WTC11 (cell line): ENCODE results near the gene DUSP22. TPM values are rescaled to one million over a fixed set of nuclear protein-coding genes. Genes with fewer than 3 reads are reported as not detected.
A peak's percentile ranks its signal among the peaks of the same experiment; 100 is the strongest.

Source experiments
- ATAC-seq: fragments of 200-7000 bp; cut with Tn5 transposase; 2 replicates; pipeline ENCODE4 v1.10.0; 2021; ENCODE audit warnings: mild to moderate bottlenecking, moderate library complexity
- CTCF ChIA-PET: fragments of 300-600 bp; sonication (Branson Sonifier 250); formaldehyde crosslinking; loops from one replicate; lab custom pipeline; 2021; ENCODE audit warnings: antibody characterized with exemption; lab: Charles Lee
- POLR2A ChIA-PET: fragments of 350-600 bp; sonication (Branson Sonifier 250); formaldehyde crosslinking; loops from one replicate; lab custom pipeline; 2021; ENCODE audit warnings: antibody characterized with exemption; lab: Charles Lee
- DNase-seq: peaks from one replicate; pipeline ENCODE4 v3.0.0; 2021; ENCODE audit warnings: low spot score
- H3K27ac Mint-ChIP-seq: 2 replicates; pipeline ENCODE4 v1.8.0; 2021; ENCODE audit warnings: mixed read lengths
- H3K27me3 Mint-ChIP-seq: 2 replicates; pipeline ENCODE4 v1.8.0; 2021; ENCODE audit warnings: low read depth, mild to moderate bottlenecking, moderate library complexity, mixed read lengths
- H3K36me3 Mint-ChIP-seq: 2 replicates; pipeline ENCODE4 v1.8.0; 2021; ENCODE audit warnings: mixed read lengths
- H3K4me1 Mint-ChIP-seq: 2 replicates; pipeline ENCODE4 v1.8.0; 2022; ENCODE audit warnings: mixed read lengths
- H3K4me3 Mint-ChIP-seq: 2 replicates; pipeline ENCODE4 v1.8.0; 2021; ENCODE audit warnings: mild to moderate bottlenecking, moderate library complexity, mixed read lengths
- H3K9me3 Mint-ChIP-seq: 2 replicates; pipeline ENCODE4 v1.8.0; 2021; ENCODE audit warnings: mixed read lengths
- ATF1 ChIP-seq: sonication (generic); formaldehyde crosslinking; IDR thresholded peaks from 2 replicates; pipeline ENCODE4 v1.8.1; 2023; ENCODE audit warnings: mild to moderate bottlenecking, moderate library complexity, missing genetic modification reagents
- CREB1 ChIP-seq: sonication (generic); formaldehyde crosslinking; IDR thresholded peaks from 2 replicates; pipeline ENCODE4 v1.8.0; 2023; ENCODE audit warnings: mild to moderate bottlenecking, missing genetic modification reagents
- CREM ChIP-seq: sonication (generic); formaldehyde crosslinking; IDR thresholded peaks from 2 replicates; pipeline ENCODE4 v1.8.1; 2022; ENCODE audit warnings: mild to moderate bottlenecking, missing genetic modification reagents, moderate library complexity
- FOXP1 ChIP-seq: sonication (generic); formaldehyde crosslinking; IDR thresholded peaks from 2 replicates; pipeline ENCODE4 v1.8.0; 2022; ENCODE audit warnings: missing genetic modification reagents, mild to moderate bottlenecking, moderate library complexity, borderline replicate concordance
- HMGA2 ChIP-seq: fragments of 250-450 bp; sonication (Bioruptor Pico); IDR thresholded peaks from 2 replicates; pipeline ENCODE4 v1.4.0; 2021; ENCODE audit warnings: mild to moderate bottlenecking, moderate library complexity
- NFE2L1 ChIP-seq: sonication (generic); formaldehyde crosslinking; IDR thresholded peaks from 2 replicates; pipeline ENCODE4 v1.8.1; 2023; ENCODE audit warnings: missing genetic modification reagents
- RORB ChIP-seq: fragments of 250-450 bp; sonication (Bioruptor Pico); IDR thresholded peaks from 2 replicates; pipeline ENCODE4 v1.9.0; 2021; ENCODE audit warnings: mild to moderate bottlenecking
- total RNA-seq: library from RNA; stranded (reverse); gene quantifications from 3 replicates; pipeline ENCODE4 v1.2.3, GENCODE V29; 2021
- TF ChIP-seq, protein P1 (sequence below): fragments of 250-450 bp; sonication (Bioruptor Pico); IDR thresholded peaks from 2 replicates; pipeline ENCODE4 v2.1.2; 2022; ENCODE audit warnings: mild to moderate bottlenecking, moderate library complexity
- TF ChIP-seq, protein P2 (sequence below): sonication (generic); formaldehyde crosslinking; IDR thresholded peaks from 2 replicates; pipeline ENCODE4 v1.8.0; 2023; ENCODE audit warnings: mild to moderate bottlenecking, missing genetic modification reagents
- TF ChIP-seq, protein P3 (sequence below): sonication (generic); formaldehyde crosslinking; conservative IDR thresholded peaks from 2 replicates; pipeline ENCODE4 v1.8.1; 2022; ENCODE audit warnings: mild to moderate bottlenecking, missing genetic modification reagents
- TF ChIP-seq, protein P4 (sequence below): fragments of 250-450 bp; sonication (Bioruptor Pico); IDR thresholded peaks from 2 replicates; pipeline ENCODE4 v1.8.0; 2021; ENCODE audit warnings: mild to moderate bottlenecking
- TF ChIP-seq, protein P5 (sequence below): fragments of 200-600 bp; IDR thresholded peaks from 2 replicates; pipeline ENCODE4 v1.8.0; 2022; ENCODE audit warnings: antibody characterized with exemption
- TF ChIP-seq, protein P6 (sequence below): sonication (generic); formaldehyde crosslinking; IDR thresholded peaks from 2 replicates; pipeline ENCODE4 v1.8.0; 2022; ENCODE audit warnings: mild to moderate bottlenecking, missing genetic modification reagents

Gene DUSP22
- total RNA-seq, 1 experiment from 2014 or later, result 38.5 TPM

DNA sequence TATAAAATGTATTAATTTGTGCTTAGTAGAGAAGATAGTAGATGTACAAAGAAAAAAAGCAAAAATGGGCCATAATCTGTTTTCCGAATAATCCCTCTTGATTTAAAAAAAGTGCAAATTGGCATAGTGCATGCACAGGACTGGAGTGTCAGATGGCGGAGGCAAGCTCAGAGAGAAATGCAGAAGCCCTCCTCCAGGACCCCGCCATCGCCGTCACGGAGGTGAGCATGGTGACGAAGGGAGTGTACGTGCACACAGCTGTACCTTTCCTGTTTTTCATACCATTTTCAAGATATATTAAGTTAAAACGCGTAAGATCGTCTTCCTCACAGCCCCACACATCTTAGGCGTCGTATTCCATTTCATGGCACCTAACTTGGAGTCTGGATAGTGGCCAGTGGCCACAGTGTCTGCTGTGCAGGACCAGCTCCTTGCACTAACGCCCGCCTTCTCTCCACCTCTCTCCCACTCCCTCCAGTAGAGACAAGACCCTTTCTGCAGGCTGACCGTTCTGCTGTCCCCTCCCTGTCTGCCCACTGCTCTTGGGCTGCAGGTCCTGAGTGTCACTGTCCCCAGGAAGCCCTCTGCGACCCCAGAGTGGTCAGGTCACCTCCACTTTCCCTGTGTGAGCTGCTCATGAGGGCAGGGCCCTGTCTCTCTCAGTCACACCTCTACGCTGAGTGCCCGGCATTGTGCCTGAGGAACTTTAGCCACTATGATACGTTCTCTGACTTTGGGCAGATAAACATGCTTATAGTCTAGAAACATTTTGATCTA lies 9.8 kb downstream of the DUSP22 start (continued):
- TF ChIP-seq, protein P1, sequence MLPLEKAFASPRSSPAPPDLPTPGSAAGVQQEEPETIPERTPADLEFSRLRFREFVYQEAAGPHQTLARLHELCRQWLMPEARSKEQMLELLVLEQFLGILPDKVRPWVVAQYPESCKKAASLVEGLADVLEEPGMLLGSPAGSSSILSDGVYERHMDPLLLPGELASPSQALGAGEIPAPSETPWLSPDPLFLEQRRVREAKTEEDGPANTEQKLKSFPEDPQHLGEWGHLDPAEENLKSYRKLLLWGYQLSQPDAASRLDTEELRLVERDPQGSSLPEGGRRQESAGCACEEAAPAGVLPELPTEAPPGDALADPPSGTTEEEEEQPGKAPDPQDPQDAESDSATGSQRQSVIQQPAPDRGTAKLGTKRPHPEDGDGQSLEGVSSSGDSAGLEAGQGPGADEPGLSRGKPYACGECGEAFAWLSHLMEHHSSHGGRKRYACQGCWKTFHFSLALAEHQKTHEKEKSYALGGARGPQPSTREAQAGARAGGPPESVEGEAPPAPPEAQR (CRISPR knock-in tag), result no peak

DNA sequence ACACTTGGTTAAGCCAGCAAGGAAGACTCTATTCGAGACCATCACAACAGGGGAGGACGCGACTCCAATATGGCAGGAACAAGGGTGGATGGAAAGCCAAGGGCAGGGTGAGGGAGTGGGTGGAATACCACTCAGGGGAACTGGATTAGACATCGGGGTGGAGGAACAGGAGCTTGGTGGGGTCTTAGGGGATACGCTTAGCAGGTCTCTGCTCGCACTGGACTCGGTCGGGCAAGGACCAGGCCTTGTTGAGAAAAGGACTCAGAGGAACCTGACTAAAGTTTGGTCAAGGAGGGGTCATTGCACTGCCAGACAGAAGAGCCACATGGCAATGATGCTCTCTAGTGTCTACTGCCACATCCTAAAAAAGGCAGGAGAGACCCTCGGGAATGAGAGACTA lies 10.5 kb downstream of the DUSP22 start:
- CTCF ChIA-PET, result interaction anchor here (0.9 to 1.3 kb wide), 3 partner anchors 19 to 123 kb away, joined by 3 to 4 read pairs (median 3); no protein-coding TSS in a partner anchor

DNA sequence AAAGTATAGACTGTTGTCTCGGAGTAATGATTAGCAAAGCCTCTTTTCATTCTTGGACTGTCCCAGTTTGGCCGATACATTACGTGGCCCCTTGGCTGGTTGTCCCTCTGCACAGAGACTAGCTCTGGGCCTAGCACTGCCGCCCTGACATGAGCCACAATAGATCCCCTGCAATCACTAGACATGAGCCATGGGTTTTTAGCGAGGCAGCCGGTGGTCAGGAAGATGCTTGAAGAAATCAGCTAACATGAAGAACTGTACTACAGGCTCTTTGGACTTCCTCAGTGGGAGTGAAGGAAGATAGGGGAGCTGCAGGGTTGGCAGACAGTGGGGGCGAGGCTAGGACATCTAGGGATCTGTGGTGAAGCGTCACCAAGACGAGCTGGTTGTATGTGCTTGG lies 11.0 kb downstream of the DUSP22 start:
- Mint-ChIP-seq H3K4me1 (no peaks in the 10 kb centered on the region), H3K4me3 (no peak overlapping the region), H3K27me3 (no peaks in the 10 kb centered on the region), H3K9me3 (peaks cover 7% of the 10 kb centered on the region; the same call in 1 of the 2 replicates), H3K36me3 (peaks cover 7% of the 10 kb centered on the region; the same call in 1 of the 2 replicates), H3K27ac (no peak overlapping the region)
- DNase-seq (no peak), ATAC-seq (no peak)
- TF ChIP-seq RORB (CRISPR knock-in tag), result no peak
- ChIA-PET POLR2A (no interaction called here), CTCF (interaction anchor here (0.9 to 1.3 kb wide), 3 partner anchors 19 to 122 kb away, joined by 3 to 4 read pairs (median 3); no protein-coding TSS in a partner anchor)

More for the DNA sequence above, 10.5 kb downstream of the DUSP22 start:
- H3K4me1 Mint-ChIP-seq, result no peaks in the 10 kb centered on the region
- POLR2A ChIA-PET, result no interaction called here
- DNase-seq, result no peak
- TF ChIP-seq, protein P2, sequence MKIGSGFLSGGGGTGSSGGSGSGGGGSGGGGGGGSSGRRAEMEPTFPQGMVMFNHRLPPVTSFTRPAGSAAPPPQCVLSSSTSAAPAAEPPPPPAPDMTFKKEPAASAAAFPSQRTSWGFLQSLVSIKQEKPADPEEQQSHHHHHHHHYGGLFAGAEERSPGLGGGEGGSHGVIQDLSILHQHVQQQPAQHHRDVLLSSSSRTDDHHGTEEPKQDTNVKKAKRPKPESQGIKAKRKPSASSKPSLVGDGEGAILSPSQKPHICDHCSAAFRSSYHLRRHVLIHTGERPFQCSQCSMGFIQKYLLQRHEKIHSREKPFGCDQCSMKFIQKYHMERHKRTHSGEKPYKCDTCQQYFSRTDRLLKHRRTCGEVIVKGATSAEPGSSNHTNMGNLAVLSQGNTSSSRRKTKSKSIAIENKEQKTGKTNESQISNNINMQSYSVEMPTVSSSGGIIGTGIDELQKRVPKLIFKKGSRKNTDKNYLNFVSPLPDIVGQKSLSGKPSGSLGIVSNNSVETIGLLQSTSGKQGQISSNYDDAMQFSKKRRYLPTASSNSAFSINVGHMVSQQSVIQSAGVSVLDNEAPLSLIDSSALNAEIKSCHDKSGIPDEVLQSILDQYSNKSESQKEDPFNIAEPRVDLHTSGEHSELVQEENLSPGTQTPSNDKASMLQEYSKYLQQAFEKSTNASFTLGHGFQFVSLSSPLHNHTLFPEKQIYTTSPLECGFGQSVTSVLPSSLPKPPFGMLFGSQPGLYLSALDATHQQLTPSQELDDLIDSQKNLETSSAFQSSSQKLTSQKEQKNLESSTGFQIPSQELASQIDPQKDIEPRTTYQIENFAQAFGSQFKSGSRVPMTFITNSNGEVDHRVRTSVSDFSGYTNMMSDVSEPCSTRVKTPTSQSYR (CRISPR knock-in tag), result no peak
- TF ChIP-seq FOXP1 (no peak), HMGA2 (no peak), CREM (no peak)
- TF ChIP-seq, all 79 proteins: peak for 0
- no peak overlapping the region for H3K27ac Mint-ChIP-seq
- peaks cover 7% of the 10 kb centered on the region for H3K36me3 Mint-ChIP-seq
- H3K4me3 Mint-ChIP-seq, result no peak overlapping the region
- ATAC-seq, result no peak
- H3K9me3 Mint-ChIP-seq, result peaks cover 4% of the 10 kb centered on the region
- no peaks in the 10 kb centered on the region for H3K27me3 Mint-ChIP-seq

DNA sequence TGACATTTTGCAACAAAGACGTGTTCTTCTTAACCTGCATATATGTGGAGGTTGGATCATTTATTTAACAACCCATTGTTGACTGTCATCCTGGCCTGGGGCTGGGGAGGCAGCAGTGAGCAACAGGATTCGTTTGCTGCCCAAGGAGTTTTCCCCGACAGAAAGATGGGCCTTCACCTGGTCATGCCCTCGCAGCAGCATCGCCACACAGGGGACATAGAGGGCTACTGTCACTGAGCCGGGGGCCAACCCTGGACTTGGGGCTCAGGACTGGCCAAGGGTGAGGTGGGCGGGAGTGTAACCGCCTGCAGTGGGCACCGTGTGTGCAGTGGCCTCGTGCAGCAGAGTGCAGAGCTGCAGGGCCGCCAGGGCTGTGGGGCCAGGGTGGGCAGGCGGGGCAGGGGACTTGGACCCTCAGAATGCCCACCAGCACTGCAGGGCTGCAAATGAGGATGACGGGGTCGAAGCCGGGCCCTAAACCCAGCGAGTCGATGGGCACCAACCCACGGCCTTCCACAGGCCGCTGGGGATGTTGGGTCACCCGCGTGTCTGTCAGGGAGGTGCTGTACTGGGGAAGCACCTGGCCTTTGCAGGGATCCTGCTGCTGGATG lies 11.8 kb downstream of the DUSP22 start:
- peaks cover 4% of the 10 kb centered on the region; the same call in 1 of the 2 replicates for H3K4me1 Mint-ChIP-seq
- peak; percentile 84 for ATAC-seq
- TF ChIP-seq, protein P3, sequence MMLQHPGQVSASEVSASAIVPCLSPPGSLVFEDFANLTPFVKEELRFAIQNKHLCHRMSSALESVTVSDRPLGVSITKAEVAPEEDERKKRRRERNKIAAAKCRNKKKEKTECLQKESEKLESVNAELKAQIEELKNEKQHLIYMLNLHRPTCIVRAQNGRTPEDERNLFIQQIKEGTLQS (CRISPR knock-in tag), result no peak
- TF ChIP-seq, protein P4, sequence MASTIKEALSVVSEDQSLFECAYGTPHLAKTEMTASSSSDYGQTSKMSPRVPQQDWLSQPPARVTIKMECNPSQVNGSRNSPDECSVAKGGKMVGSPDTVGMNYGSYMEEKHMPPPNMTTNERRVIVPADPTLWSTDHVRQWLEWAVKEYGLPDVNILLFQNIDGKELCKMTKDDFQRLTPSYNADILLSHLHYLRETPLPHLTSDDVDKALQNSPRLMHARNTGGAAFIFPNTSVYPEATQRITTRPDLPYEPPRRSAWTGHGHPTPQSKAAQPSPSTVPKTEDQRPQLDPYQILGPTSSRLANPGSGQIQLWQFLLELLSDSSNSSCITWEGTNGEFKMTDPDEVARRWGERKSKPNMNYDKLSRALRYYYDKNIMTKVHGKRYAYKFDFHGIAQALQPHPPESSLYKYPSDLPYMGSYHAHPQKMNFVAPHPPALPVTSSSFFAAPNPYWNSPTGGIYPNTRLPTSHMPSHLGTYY (CRISPR knock-in tag), result no peak
- TF ChIP-seq, protein P5, sequence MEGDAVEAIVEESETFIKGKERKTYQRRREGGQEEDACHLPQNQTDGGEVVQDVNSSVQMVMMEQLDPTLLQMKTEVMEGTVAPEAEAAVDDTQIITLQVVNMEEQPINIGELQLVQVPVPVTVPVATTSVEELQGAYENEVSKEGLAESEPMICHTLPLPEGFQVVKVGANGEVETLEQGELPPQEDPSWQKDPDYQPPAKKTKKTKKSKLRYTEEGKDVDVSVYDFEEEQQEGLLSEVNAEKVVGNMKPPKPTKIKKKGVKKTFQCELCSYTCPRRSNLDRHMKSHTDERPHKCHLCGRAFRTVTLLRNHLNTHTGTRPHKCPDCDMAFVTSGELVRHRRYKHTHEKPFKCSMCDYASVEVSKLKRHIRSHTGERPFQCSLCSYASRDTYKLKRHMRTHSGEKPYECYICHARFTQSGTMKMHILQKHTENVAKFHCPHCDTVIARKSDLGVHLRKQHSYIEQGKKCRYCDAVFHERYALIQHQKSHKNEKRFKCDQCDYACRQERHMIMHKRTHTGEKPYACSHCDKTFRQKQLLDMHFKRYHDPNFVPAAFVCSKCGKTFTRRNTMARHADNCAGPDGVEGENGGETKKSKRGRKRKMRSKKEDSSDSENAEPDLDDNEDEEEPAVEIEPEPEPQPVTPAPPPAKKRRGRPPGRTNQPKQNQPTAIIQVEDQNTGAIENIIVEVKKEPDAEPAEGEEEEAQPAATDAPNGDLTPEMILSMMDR, result peak; percentile 21; the same call in 1 of the 2 replicates
- TF ChIP-seq, protein P6, sequence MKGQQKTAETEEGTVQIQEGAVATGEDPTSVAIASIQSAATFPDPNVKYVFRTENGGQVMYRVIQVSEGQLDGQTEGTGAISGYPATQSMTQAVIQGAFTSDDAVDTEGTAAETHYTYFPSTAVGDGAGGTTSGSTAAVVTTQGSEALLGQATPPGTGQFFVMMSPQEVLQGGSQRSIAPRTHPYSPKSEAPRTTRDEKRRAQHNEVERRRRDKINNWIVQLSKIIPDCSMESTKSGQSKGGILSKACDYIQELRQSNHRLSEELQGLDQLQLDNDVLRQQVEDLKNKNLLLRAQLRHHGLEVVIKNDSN (CRISPR knock-in tag), result no peak
- TF ChIP-seq NFE2L1 (CRISPR knock-in tag) (no peak), CREB1 (CRISPR knock-in tag) (no peak), ATF1 (no peak)
- TF ChIP-seq, all 79 proteins: peak for 1
- ChIA-PET CTCF (interaction anchor here (0.9 to 1.3 kb wide), 2 partner anchors 115 to 121 kb away, joined by 3 read pairs; no protein-coding TSS in a partner anchor), POLR2A (no interaction called here)
- peak; percentile 49 for DNase-seq
- no peak overlapping the region for H3K4me3 Mint-ChIP-seq
- no peaks in the 10 kb centered on the region for H3K27me3 Mint-ChIP-seq
- H3K9me3 Mint-ChIP-seq, result peaks cover 15% of the 10 kb centered on the region; the same call in 1 of the 2 replicates
- H3K36me3 Mint-ChIP-seq, result peaks cover 15% of the 10 kb centered on the region; the same call in 1 of the 2 replicates
- H3K27ac Mint-ChIP-seq, result no peak overlapping the region
